Measurements from ENCODE around the gene ASCL3.
A peak's percentile ranks its signal among the peaks of the same experiment; 100 is the strongest.
"Not testable (repeated sequence)": the region's sequence is repeated elsewhere in the genome, so short reads cannot be mapped to it uniquely, and the experiment has no call there.

ASCL3 gene

GRCh38 chr11:8911029-8911823, 31.6 kb downstream of the ASCL3 start, which contains the start of gene AKIP1:
Gene AKIP1, plus strand, starts transcription at chr11:8911189. Its CDS starts 261 bp downstream, at chr11:8911450.
- DNase-seq (ENCODE audit: low read depth in 1 of 2, low spot score in 1 of 2), result peak; percentile 51 to 69

GRCh38 chr11:8910649-8911026, 32.2 kb downstream of the ASCL3 start:
- DNase-seq (ENCODE audit: low read depth in 1 of 2, low spot score in 1 of 2), result no peak

DNA sequence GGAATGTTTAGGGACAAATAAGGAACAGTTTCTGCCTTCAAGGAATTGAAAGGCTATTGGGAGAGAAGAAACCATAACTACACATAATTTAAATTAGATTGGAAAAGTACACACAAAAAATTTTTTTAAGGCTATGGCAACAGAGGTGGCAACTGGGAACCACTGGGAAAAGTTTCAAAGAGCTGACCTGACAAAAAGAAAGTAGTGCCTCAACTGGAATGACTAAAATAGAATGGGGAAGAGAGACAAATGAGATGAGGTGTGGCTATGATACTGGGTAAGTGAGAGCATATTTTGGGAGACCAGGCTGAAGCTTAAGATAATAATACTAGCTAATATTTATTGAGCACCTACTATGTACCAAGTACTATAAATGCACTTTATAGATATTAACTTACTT, 34.7 kb downstream of the ASCL3 start:
- DNase-seq (ENCODE audit: low read depth in 1 of 2, low spot score in 1 of 2), result no peak

DNA sequence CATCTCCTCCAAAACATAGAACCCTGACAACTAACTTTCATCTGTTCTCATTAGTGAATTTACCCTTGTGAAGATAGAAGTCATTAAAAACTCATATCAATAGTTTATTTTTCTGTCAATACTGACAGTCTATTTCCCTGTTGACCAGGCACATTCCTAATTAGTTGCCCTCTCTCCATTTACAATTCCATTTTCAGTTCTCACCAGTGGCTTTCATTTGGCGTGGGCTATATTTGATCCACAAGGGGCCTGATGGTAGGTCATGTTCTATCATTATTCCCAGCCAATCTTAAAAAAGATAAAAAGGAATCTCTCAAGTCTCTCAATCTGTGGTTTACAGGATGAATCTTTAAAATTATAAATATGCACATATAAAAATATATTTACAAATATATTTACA, 35.7 kb downstream of the ASCL3 start:
- DNase-seq (ENCODE audit: low read depth in 1 of 2, low spot score in 1 of 2), result no peak

- no peak for DNase-seq (ENCODE audit: low read depth in 1 of 2, low spot score in 1 of 2)
Observed at GRCh38 chr11:8905528-8906165, 37.2 kb downstream of the ASCL3 start.

DNA sequence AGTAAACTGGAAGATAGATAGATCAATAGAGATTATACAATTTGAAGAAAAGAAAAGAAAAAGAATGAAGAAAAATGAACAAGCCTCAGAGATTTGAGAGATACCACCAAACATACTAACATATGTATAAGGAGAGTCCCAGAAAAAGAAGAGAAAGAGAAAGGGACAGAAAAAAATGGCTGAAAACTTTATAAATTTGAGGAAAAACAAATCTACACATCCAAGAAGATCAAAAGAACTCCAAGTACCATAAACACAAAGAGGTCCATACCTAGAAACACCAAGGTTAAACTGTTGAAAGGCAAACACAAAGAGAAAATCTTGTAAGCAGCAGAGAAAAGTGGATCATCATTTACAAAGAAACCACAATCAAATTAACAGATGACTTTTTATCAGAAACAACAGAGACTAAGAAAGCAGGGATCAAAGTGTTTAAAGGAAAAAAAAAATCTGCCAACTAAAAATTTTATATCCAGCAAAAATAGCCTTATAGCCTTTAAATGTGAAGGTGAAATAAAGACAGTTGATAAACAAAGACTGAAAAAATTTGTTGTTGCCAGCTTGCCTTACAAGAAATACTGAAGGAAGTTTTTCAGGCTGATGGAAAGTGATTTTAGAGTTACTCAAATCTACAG, 43.6 kb downstream of the ASCL3 start:
- no peak for DNase-seq (ENCODE audit: low read depth in 1 of 2, low spot score in 1 of 2)

DNA sequence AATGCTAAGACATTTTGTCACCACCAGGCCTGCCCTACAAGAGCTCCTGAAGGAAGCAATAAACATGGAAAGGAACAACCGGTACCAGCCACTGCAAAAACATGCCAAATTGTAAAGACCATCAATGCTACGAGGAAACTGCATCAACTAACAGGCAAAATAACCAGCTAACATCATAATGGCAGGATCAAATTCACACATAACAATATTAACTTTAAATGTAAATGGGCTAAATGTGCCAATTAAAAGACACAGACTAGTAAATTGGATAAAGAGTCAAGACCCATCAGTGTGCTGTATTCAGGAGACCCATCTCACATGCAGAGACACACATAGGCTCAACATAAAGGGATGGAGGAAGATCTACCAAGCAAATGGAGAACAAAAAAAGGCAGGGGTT, 51.6 kb downstream of the ASCL3 start:
- DNase-seq (ENCODE audit: low read depth in 1 of 2, low spot score in 1 of 2), result not testable (repeated sequence)

All from stimulated activated CD4-positive, alpha-beta T cell treated with anti-CD3 and anti-CD28 coated beads, Interleukin-15, amount 100 ng/mL, for 1 hour (primary cell).